A673 (cell line): ENCODE results near the gene PDCD7. TPM values are rescaled to one million over a fixed set of nuclear protein-coding genes. Genes with fewer than 3 reads are reported as not detected.

Experiments used
- BruUV-seq: library from RNA; stranded (reverse); fragments of 400-500 nt; replicated peaks from 2 replicates; lab custom pipeline; 2021; lab: Mats Ljungman, UMichigan
- CTCF ChIA-PET: fragments of 300-600 bp; sonication (Branson Sonifier 250); formaldehyde crosslinking; loops from one replicate; lab custom pipeline; 2022; ENCODE audit warnings: antibody characterized with exemption; lab: Charles Lee
- POLR2A ChIA-PET: fragments of 300-600 bp; sonication (Branson Sonifier 250); formaldehyde crosslinking; loops from one replicate; lab custom pipeline; 2022; ENCODE audit warnings: antibody characterized with exemption; ENCODE audit not compliant: low non-redundant PET; lab: Charles Lee
- DNase-seq: peaks from one replicate; pipeline ENCODE4 v3.0.0-alpha.2; 2015; ENCODE audit warnings: low spot score
- H3K27ac ChIP-seq: fragments of 200-600 bp; sonication (generic); 2 replicates; pipeline ENCODE4 v1.5.1; 2016; ENCODE audit warnings: mixed run types, low read depth, mild to moderate bottlenecking, mixed read lengths, antibody characterized with exemption, low read length; ENCODE audit not compliant: poor library complexity, severe bottlenecking
- H3K27me3 ChIP-seq: fragments of 200-600 bp; sonication (generic); replicated peaks from 2 replicates; pipeline ENCODE4 v1.6.1; 2017; ENCODE audit warnings: mixed run types, low read depth, mild to moderate bottlenecking, mixed read lengths, antibody characterized with exemption, low read length; ENCODE audit not compliant: insufficient read depth, poor library complexity
- H3K36me3 ChIP-seq: fragments of 200-600 bp; sonication (generic); 2 replicates; pipeline ENCODE4 v1.6.1; 2016; ENCODE audit warnings: mixed run types, mild to moderate bottlenecking, mixed read lengths, antibody characterized with exemption, low read length; ENCODE audit not compliant: insufficient read depth, poor library complexity, severe bottlenecking
- H3K4me1 ChIP-seq: fragments of 200-600 bp; sonication (generic); 2 replicates; pipeline ENCODE4 v1.6.1; 2017; ENCODE audit warnings: mixed run types, mild to moderate bottlenecking, mixed read lengths, antibody characterized with exemption, low read length; ENCODE audit not compliant: insufficient read depth, poor library complexity, severe bottlenecking
- H3K4me3 ChIP-seq: fragments of 200-600 bp; sonication (generic); 2 replicates; pipeline ENCODE4 v1.5.1; 2016; ENCODE audit warnings: low read depth, mixed run types, mild to moderate bottlenecking, mixed read lengths, low read length; ENCODE audit not compliant: poor library complexity, severe bottlenecking
- H3K9me3 ChIP-seq: fragments of 200-600 bp; sonication (generic); 2 replicates; pipeline ENCODE4 v1.6.1; 2016; ENCODE audit warnings: mixed run types, low read depth, mild to moderate bottlenecking, mixed read lengths, antibody characterized with exemption, low read length; ENCODE audit not compliant: poor library complexity, severe bottlenecking
- EZH2 ChIP-seq: fragments of 200-600 bp; sonication (generic); IDR thresholded peaks from 2 replicates; pipeline ENCODE4 v1.6.1; 2017; ENCODE audit warnings: borderline replicate concordance, low read depth, mild to moderate bottlenecking, mixed read lengths, antibody characterized with exemption, low read length; ENCODE audit not compliant: poor library complexity, severe bottlenecking
- intact Hi-C: fragments of 100-400 bp; cut with micrococcal nuclease; formaldehyde crosslinking; loops from one replicate; pipeline ENCODE4 v1.10.0; 2022; ENCODE audit not compliant: unreplicated experiment
- total RNA-seq: library from RNA; stranded (reverse); gene quantifications from 2 replicates; pipeline ENCODE4 v1.2.3, GENCODE V29; 2021
- TF ChIP-seq, protein P1 (sequence below): fragments of 300-800, 200-600 bp; sonication (generic); conservative IDR thresholded peaks from 2 replicates; pipeline ENCODE4 v1.5.1; 2017; ENCODE audit warnings: low read depth, mild to moderate bottlenecking, antibody characterized with exemption, low read length, moderate library complexity, mixed read lengths

PDCD7 gene
- total RNA-seq, 1 experiment from 2014 or later = 39.1 TPM

DNA sequence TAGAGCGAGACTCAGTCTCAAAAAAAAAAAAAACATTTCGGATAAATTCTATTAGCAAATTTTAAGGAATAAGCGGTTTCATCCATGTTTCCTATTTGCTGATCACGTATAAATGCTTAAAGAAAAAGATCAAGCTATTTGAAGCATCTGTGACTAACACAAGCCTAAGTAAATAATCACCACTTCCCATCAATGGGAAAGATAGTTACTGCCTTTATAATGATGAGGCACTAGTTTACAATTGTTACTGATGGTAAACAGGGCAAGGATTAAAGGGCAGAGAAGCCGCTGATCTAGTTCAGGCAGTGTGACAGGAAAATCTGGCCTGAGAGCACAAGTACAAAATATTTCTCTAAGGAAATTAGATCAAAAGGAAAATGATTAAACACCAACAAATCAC is 37.8 kb upstream of the PDCD7 start:
- H3K36me3 ChIP-seq = peaks cover 53% of the 10 kb centered on the region
- no TSS peak for BruUV-seq
- POLR2A ChIA-PET = no interaction called here

DNA sequence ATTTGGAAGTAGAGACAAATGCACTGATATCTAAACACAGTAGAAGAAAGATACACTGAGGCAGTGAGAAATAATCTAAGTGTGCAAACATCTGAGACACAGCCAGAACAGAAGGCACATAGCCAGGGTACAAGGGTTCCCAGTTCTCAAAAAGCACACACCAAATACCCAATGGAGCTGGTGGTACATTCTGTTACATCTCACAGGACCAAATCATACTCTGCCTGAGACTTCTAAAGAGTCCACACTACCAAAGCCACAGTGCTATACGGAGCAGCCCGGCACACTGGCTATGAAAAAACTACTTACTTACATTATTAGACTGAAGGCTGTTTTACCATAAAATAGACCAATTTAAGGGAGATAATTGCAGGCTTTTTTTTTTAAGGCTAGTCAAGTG is 32.3 kb upstream of the PDCD7 start:
- intact Hi-C loops = no loop called here
- Histone ChIP-seq H3K4me3 (no peak overlapping the region), H3K27me3 (no peaks in the 10 kb centered on the region), H3K9me3 (no peaks in the 10 kb centered on the region), H3K27ac (no peak overlapping the region), H3K36me3 (peaks cover 51% of the 10 kb centered on the region), H3K4me1 (no peaks in the 10 kb centered on the region)
- no peak for DNase-seq
- ChIA-PET CTCF (no interaction called here), POLR2A (no interaction called here)
- TF ChIP-seq, protein P1, sequence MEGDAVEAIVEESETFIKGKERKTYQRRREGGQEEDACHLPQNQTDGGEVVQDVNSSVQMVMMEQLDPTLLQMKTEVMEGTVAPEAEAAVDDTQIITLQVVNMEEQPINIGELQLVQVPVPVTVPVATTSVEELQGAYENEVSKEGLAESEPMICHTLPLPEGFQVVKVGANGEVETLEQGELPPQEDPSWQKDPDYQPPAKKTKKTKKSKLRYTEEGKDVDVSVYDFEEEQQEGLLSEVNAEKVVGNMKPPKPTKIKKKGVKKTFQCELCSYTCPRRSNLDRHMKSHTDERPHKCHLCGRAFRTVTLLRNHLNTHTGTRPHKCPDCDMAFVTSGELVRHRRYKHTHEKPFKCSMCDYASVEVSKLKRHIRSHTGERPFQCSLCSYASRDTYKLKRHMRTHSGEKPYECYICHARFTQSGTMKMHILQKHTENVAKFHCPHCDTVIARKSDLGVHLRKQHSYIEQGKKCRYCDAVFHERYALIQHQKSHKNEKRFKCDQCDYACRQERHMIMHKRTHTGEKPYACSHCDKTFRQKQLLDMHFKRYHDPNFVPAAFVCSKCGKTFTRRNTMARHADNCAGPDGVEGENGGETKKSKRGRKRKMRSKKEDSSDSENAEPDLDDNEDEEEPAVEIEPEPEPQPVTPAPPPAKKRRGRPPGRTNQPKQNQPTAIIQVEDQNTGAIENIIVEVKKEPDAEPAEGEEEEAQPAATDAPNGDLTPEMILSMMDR = no peak
- no peak for TF ChIP-seq EZH2
- BruUV-seq = no TSS peak

More for the DNA sequence above, 37.8 kb upstream of the PDCD7 start:
- H3K4me1 ChIP-seq = no peaks in the 10 kb centered on the region
- TF ChIP-seq EZH2 = no peak
- TF ChIP-seq, protein P1 = no peak
- DNase-seq = no peak
- H3K27ac ChIP-seq = no peak overlapping the region
- intact Hi-C loops = no loop called here
- CTCF ChIA-PET = no interaction called here
- no peaks in the 10 kb centered on the region for H3K9me3 ChIP-seq
- no peak overlapping the region for H3K4me3 ChIP-seq
- H3K27me3 ChIP-seq = no peaks in the 10 kb centered on the region

DNA sequence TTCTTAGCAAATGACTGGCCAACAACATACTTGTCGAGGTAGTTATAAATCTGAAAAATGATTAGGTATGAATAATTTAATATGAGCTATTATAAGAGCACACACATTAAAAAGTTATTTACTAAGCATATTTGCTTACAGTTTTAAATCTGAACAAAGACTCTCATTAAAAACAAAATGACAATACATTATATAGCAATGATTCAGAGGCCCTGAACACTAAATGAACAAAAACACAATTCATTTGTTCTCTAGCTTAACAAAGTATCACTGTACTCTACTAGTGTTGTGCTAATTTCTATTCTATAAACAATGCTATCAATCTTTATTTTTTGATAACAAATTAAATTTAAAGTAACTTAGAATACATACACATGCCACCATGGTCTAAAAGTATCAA is 30.5 kb upstream of the PDCD7 start:
- no TSS peak for BruUV-seq
- Histone ChIP-seq H3K4me1 (no peaks in the 10 kb centered on the region), H3K9me3 (no peaks in the 10 kb centered on the region), H3K27ac (no peak overlapping the region), H3K27me3 (no peaks in the 10 kb centered on the region), H3K36me3 (peaks cover 44% of the 10 kb centered on the region), H3K4me3 (no peak overlapping the region)
- CTCF ChIA-PET = no interaction called here
- POLR2A ChIA-PET = no interaction called here
- TF ChIP-seq, protein P1 = no peak
- no peak for TF ChIP-seq EZH2
- no peak for DNase-seq
- intact Hi-C loops = no loop called here
